HEK293T (cell line): ENCODE measurements around the gene POLN.

ENCODE experiments used
- FOXA1 ChIP-seq: fragments of 450-650 bp; IDR thresholded peaks from 2 replicates; pipeline ENCODE4 v1.6.1; 2016; ENCODE audit warnings: mild to moderate bottlenecking
- FOXK2 ChIP-seq: fragments of 450-650 bp; IDR thresholded peaks from 2 replicates; pipeline ENCODE4 v1.6.1; 2016; ENCODE audit warnings: mild to moderate bottlenecking

DNA sequence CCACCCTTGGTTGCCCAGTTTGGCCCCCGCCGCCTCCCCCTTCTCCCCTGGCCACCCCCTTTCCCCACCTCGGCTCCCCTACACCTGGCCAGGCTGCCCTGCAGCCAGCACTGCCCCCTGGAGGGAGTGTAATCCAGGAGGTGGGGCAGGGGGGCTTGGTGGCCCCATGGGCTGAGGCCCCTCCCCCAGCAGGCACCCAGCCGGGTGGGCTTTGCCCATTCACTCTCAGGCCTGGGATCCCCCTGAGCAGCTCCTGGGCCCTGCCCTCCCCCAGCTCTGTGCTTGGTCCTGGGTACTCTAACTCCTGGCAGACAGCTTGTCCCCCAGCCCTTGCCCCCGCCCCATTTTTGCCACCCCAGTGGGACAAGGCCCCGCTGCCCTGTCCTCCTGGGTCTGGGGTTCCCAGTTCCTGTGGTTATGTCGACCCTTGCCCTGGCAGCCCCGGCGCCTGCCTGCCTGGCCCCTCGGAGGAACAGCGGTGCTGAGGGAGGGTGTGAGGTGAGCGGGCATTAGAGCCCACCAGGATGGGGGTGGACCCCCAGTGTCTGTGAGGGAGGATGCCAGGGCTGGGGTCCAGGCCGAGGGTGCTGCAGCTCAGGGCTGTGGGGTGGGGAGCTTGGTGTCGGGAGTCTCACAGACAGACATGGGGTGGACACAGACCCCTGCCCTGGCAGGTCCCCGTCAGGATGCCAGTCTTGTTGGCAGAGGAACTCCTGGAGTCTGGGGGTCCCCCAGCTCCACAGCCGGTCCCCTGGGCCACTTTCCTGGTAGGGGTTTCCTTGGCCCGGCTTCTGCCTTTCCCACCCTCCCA lies 172.6 kb downstream of the POLN start:
- TF ChIP-seq FOXK2 (no peak), FOXA1 (no peak)
